ENCODE results near the gene NBAS. TPM values are rescaled to one million over a fixed set of nuclear protein-coding genes. Genes with fewer than 3 reads are reported as not detected.

NBAS gene
- polyA plus RNA-seq, 2 of the 4 experiments (the other 2 are of a cell fraction) = 16.7 to 34.9 TPM

- ChIA-PET POLR2A (no interaction called here), CTCF (no interaction called here)
- DNase-seq (ENCODE audit: low read depth in 1 of 2, low spot score in 1 of 2) (no peak), FAIRE-seq (no peak), ATAC-seq (no peak)
- no peak for TF ChIP-seq MAX (IDR thresholded peaks at IDR 0.05)
- no peak for TF ChIP-seq ZC3H11A (IDR thresholded peaks at IDR 0.05)
- no peak for TF ChIP-seq CHD2 (IDR thresholded peaks at IDR 0.05; ENCODE audit: low read length, partially characterized antibody)
- TF ChIP-seq BHLHE40 (IDR thresholded peaks at IDR 0.05; ENCODE audit: low read depth, low read length) = no peak
- TF ChIP-seq EHMT2 (IDR thresholded peaks at IDR 0.05; ENCODE audit: low read depth) = no peak
- TF ChIP-seq CEBPB (IDR thresholded peaks at IDR 0.05) = no peak
- no peak for TF ChIP-seq RCOR1 (IDR thresholded peaks at IDR 0.05; ENCODE audit: low read depth, low read length)
- no peak for TF ChIP-seq POLR2A (IDR thresholded peaks at IDR 0.05; ENCODE audit: low read length)
- TF ChIP-seq JUNB (IDR thresholded peaks at IDR 0.05) = no peak
- no peak for TF ChIP-seq EHF (CRISPR knock-in tag; IDR thresholded peaks at IDR 0.05)
- no peak for TF ChIP-seq SREBF2 (IDR thresholded peaks at IDR 0.05)
- TF ChIP-seq TFCP2L1 (CRISPR knock-in tag; IDR thresholded peaks at IDR 0.05) = no peak
- no peak for TF ChIP-seq HDAC2 (IDR thresholded peaks at IDR 0.05)
- TF ChIP-seq POLR2AphosphoS2 (conservative IDR thresholded peaks at IDR 0.05; ENCODE audit: low read length) = no peak
- Histone ChIP-seq H3K4me2 (no peak overlapping the region), H3K27ac (no peak overlapping the region), H3K4me1 (0 out of 3 replicates have a peak, but pooled peaks cover 6% of the 10 kb centered on the region), H3K9me3 (no peaks in the 10 kb centered on the region; the same call in 2 of the 3 replicates), H3K4me3 (no peak overlapping the region)
- WGBS (ENCODE audit: missing lambda C conversion rate) = 89% methylated on average over 5 of the region's 5 CpGs
Observed at GRCh38 chr2:15246870-15247269, 314.3 kb downstream of the NBAS start.

- ATAC-seq = no peak; a peak in 1 of 6 replicates
- H3K4me1 ChIP-seq = 0 out of 3 replicates have a peak, but pooled peaks cover 6% of the 10 kb centered on the region
- TF ChIP-seq BCL3 (IDR thresholded peaks at IDR 0.05) = no peak
- TF ChIP-seq RAD21 (conservative IDR thresholded peaks at IDR 0.05 in 1 of 2, IDR thresholded peaks at IDR 0.05 in 1 of 2) = no peak
- TF ChIP-seq RARB (CRISPR knock-in tag; IDR thresholded peaks at IDR 0.05) = no peak
- TF ChIP-seq CHD4 (IDR thresholded peaks at IDR 0.05; ENCODE audit: borderline replicate concordance) = no peak
- TF ChIP-seq POLR2AphosphoS2 (conservative IDR thresholded peaks at IDR 0.05; ENCODE audit: low read length) = no peak
- TF ChIP-seq KDM5A (IDR thresholded peaks at IDR 0.05) = no peak
- TF ChIP-seq USF2 (IDR thresholded peaks at IDR 0.05) = no peak
Observed at GRCh38 chr2:15243762-15244161, 317.4 kb downstream of the NBAS start.

GRCh38 chr2:15242936-15243461, 318.1 kb downstream of the NBAS start:
- 79% methylated on average over 3 of the region's 3 CpGs for WGBS (ENCODE audit: missing lambda C conversion rate)
- H3K4me2 ChIP-seq = no peak overlapping the region
- DNase-seq (ENCODE audit: low read depth in 1 of 2, low spot score in 1 of 2) (no peak), FAIRE-seq (no peak), ATAC-seq (no peak)
- ChIA-PET POLR2A (no interaction called here), CTCF (no interaction called here)
- H3K4me1 ChIP-seq = 0 out of 3 replicates have a peak, but pooled peaks cover 6% of the 10 kb centered on the region
- no peak overlapping the region for H3K27ac ChIP-seq
- no peak overlapping the region for H3K4me3 ChIP-seq
- no peaks in the 10 kb centered on the region for H3K9me3 ChIP-seq
- TF ChIP-seq CHD2 (IDR thresholded peaks at IDR 0.05; ENCODE audit: low read length, partially characterized antibody) (no peak), ESRRA (IDR thresholded peaks at IDR 0.05; ENCODE audit: borderline replicate concordance, low read length) (no peak), GATA3 (IDR thresholded peaks at IDR 0.05; ENCODE audit: borderline replicate concordance) (no peak), RAD21 (conservative IDR thresholded peaks at IDR 0.05 in 1 of 2, IDR thresholded peaks at IDR 0.05 in 1 of 2) (no peak), HOXA7 (CRISPR knock-in tag; IDR thresholded peaks at IDR 0.05) (no peak), MAFK (IDR thresholded peaks at IDR 0.05; ENCODE audit: partially characterized antibody) (no peak), ELK1 (IDR thresholded peaks at IDR 0.05; ENCODE audit: low read depth, low read length) (no peak), NFE2L2 (conservative IDR thresholded peaks at IDR 0.05; ENCODE audit: low read length) (no peak), HMGXB4 (CRISPR knock-in tag; IDR thresholded peaks at IDR 0.05; ENCODE audit: borderline replicate concordance) (no peak), PHF8 (IDR thresholded peaks at IDR 0.05; ENCODE audit: borderline replicate concordance, low read depth) (no peak), NR3C1 (IDR thresholded peaks at IDR 0.05) (no peak), KDM1A (IDR thresholded peaks at IDR 0.05; ENCODE audit: low read depth) (no peak), BHLHE40 (IDR thresholded peaks at IDR 0.05; ENCODE audit: low read depth, low read length) (no peak), EP300 (IDR thresholded peaks at IDR 0.05) (no peak), HDAC2 (IDR thresholded peaks at IDR 0.05) (no peak)

More at GRCh38 chr2:15243762-15244161, 317.4 kb downstream of the NBAS start:
- 69% methylated on average over 6 of the region's 6 CpGs for WGBS (ENCODE audit: missing lambda C conversion rate)
- FAIRE-seq = no peak
- Histone ChIP-seq H3K27ac (no peak overlapping the region), H3K4me3 (no peak overlapping the region), H3K9me3 (no peaks in the 10 kb centered on the region), H3K4me2 (no peak overlapping the region)
- peak in 1 of 2 experiments; percentile 17 for DNase-seq (ENCODE audit: low read depth in 1 of 2, low spot score in 1 of 2)
- POLR2A ChIA-PET = no interaction called here
- CTCF ChIA-PET = no interaction called here

All from A549 (cell line).